ENCODE data around the gene SLX9. TPM values are rescaled to one million over a fixed set of nuclear protein-coding genes. Genes with fewer than 3 reads are reported as not detected.
A peak's percentile ranks its signal among the peaks of the same experiment; 100 is the strongest.
"Not testable (repeated sequence)": the region's sequence is repeated elsewhere in the genome, so short reads cannot be mapped to it uniquely, and the experiment has no call there.

The SLX9 gene
- total RNA-seq, 1 experiment from 2014 or later, result 35.0 TPM

DNA sequence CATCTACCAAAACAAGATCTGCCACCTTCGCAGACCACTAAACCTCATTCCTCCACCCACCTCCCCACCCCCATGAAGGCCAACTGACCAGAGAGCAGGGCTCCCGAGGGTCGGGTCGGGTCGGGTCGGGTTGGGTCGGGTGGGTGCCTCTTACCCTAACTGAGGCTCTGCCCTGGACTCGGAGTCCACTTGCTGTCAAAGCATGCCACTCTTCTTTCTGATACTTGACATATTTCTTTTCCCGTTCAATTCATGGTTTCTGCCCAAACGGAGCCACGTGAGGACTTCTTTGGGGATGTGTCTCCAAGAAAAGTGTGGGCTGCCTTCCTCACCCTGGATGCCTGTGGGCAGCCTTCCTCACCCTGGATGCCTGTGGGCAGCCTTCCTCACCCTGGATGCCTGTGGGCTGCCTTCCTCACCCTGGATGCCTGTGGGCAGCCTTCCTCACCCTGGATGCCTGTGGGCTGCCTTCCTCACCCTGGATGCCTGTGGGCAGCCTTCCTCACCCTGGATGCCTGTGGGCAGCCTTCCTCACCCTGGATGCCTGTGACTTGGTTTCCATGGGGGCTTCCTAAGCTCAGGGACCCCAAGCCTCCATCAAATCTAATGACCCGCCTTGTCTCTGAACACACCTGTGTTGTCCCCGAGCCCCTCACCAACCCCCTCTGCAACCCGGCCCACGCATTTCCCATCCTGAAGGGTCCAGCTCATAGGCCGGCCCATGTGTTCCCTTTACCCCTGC, 11.2 kb upstream of the SLX9 start:
- H3K27me3 ChIP-seq (ENCODE audit: control insufficient read depth, insufficient read depth, low read length), result peaks cover 81% of the 10 kb centered on the region
- not testable (repeated sequence) for H3K36me3 ChIP-seq (replicated peaks; ENCODE audit: control insufficient read depth, insufficient read depth, low read length); DNase-seq; H3K4me3 ChIP-seq (ENCODE audit: insufficient read depth, low read depth, low read length)

DNA sequence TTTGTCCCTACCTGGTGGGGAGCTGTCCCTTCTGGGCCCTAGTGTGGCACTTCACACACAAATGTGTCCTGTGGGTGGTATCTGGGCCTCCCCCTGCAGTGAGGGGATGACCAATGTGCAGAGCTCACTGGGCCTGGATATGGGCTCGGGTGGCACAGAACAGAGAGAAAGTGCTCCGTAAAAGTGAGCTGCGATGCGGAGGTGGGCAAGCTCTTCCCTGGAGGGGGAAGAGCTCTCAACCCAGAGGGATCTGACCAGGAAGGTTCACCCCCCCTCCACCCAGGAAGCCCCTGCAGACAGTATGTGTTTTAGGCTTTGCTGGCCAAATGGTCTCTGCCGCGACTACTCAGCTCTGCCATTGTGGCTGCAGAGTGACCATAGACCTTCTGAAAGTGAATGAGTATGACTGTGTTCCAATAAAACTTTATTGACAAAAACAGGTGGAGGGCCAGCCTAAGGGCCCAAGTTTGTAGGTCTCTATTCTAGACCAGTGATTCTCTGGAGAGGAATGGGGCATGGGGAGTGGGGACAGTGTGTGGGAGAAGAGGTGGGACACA, 10.5 kb upstream of the SLX9 start:
- Histone ChIP-seq H3K4me3 (ENCODE audit: insufficient read depth, low read depth, low read length) (no peak overlapping the region), H3K36me3 (replicated peaks; ENCODE audit: control insufficient read depth, insufficient read depth, low read length) (no peaks in the 10 kb centered on the region), H3K27me3 (ENCODE audit: control insufficient read depth, insufficient read depth, low read length) (peaks cover 81% of the 10 kb centered on the region)
- no peak for DNase-seq

DNA sequence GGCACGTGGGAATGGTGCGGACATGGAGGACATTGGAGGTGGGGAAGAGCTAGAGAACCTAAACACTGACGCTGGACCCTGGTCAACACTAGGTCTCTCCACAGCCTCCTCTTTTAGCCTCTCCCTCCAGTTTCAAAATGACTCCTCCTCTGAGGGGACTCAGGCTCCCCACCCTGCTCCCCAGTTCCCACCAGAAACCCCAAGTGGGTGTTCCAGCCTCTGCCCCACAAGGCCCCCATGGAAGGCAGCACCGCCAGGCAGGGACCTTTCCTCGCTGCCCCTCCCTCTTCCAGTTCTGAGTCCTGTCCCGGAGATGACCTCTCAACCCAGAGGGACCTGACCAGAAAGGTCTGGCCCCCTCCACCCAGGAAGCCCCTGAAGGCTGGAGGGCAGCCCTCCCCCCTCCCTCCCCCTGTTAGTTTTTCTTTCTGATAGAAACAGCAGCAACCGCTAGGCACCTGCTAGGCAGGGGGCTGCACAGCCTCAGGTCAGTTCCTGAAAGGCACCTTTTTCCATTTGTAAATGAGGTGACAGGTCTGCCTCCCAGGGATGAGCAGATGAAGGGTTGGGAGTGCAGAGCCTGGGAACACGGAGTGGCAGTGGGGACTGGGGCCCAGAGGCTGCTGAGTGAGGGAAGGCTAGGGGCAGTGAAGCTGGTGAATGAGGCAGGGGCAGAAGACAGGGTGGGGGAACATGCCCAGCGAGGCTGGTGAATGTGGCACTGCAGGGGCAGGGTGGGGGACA, 9.9 kb upstream of the SLX9 start:
- no peak for DNase-seq
- Histone ChIP-seq H3K4me3 (ENCODE audit: insufficient read depth, low read depth, low read length) (no peak overlapping the region), H3K27me3 (ENCODE audit: control insufficient read depth, insufficient read depth, low read length) (peaks cover 78% of the 10 kb centered on the region), H3K36me3 (replicated peaks; ENCODE audit: control insufficient read depth, insufficient read depth, low read length) (no peaks in the 10 kb centered on the region)

DNA sequence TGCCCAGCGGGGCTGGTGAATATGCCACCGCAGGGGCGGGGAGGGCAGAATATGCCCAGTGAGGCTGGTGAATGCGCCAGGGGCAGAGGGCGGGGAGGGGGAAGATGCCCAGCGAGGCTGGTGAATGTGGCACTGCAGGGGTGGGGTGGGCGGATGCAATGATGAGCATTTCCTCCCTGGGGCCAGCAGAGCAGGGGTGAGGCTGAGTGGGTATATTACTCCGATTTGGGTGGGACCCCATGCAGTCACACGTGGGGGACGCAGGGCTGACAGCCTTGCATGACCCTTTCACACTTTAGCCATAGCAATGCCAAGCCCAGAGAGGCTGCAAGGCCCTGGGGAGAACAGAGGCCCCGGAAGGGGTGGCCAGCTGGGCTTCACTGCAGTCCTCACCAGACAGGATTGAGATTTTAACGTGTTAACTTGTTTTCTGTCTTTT, 9.3 kb upstream of the SLX9 start:
- Histone ChIP-seq H3K4me3 (ENCODE audit: insufficient read depth, low read depth, low read length) (no peak overlapping the region), H3K36me3 (replicated peaks; ENCODE audit: control insufficient read depth, insufficient read depth, low read length) (no peaks in the 10 kb centered on the region), H3K27me3 (ENCODE audit: control insufficient read depth, insufficient read depth, low read length) (peaks cover 79% of the 10 kb centered on the region)
- peak; percentile 71 for DNase-seq

DNA sequence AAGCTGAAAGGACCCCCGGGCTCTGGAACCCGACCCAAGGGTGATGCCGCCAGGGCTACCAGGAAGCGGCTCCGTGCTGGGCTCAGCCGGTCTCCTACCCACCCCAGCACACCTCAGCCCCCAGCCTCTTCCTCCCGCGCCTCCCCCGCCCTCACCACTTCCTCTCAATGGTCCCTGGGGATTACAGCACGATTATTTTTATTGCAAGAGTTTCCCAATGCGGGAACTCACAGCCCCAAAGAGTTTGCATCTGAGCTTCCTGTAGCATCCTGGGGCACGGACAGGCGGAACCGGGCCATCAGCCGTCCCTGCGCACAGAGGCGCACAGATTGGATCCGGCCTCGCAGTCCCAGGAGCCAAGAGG, 8.7 kb upstream of the SLX9 start:
- H3K27me3 ChIP-seq (ENCODE audit: control insufficient read depth, insufficient read depth, low read length), result peaks cover 78% of the 10 kb centered on the region
- no peaks in the 10 kb centered on the region for H3K36me3 ChIP-seq (replicated peaks; ENCODE audit: control insufficient read depth, insufficient read depth, low read length)
- peak overlapping the region; percentile 24 for H3K4me3 ChIP-seq (ENCODE audit: insufficient read depth, low read depth, low read length)
- DNase-seq, result peak; percentile 79

DNA sequence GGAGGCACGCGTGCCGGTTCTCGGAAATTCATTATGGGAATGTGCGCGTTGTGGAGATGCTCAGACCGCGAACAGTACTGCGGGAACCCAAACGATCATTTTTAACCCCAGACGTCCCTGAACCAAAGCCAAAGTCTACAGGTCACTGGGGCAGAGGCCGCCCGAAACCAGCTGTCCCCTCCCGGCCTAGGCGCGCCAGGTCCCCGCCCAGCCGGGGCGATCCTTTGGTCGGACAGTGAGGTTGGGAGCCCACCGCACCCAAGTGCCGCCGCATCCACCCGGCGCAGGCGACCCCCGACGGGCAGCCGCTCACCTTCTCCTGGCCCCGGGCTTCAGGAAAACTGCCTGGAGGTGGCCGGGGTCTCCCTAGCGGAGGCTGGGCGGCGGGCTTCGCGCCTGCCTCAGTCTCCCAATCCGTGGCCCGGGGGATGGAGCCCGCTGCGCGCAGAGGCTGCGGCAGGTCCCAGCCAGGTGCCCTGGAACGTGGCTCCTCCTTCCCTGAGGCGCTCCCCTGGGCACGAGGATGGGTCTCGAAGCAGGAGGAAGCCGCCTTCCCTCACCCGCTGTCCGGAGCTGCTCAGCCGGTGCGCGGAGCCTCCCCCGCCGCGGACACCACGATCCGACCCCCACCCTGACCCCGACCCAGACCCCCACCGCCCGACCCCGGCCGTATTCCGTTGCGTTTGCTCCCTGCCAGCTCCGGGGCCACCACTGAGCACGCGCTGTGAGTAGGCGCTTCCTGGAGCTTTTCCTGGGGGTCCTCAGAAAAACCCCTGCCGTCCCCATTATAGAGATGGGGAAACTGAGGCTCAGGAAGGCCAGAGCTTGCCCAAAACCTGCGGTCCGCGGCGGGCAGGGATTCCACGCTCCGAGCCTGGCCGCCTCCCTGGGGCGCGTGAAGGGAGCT, 8.1 kb upstream of the SLX9 start:
- Histone ChIP-seq H3K27me3 (ENCODE audit: control insufficient read depth, insufficient read depth, low read length) (peaks cover 71% of the 10 kb centered on the region), H3K4me3 (ENCODE audit: insufficient read depth, low read depth, low read length) (peak overlapping the region; percentile 24), H3K36me3 (replicated peaks; ENCODE audit: control insufficient read depth, insufficient read depth, low read length) (no peaks in the 10 kb centered on the region)
- DNase-seq, result peak; percentile 85

DNA sequence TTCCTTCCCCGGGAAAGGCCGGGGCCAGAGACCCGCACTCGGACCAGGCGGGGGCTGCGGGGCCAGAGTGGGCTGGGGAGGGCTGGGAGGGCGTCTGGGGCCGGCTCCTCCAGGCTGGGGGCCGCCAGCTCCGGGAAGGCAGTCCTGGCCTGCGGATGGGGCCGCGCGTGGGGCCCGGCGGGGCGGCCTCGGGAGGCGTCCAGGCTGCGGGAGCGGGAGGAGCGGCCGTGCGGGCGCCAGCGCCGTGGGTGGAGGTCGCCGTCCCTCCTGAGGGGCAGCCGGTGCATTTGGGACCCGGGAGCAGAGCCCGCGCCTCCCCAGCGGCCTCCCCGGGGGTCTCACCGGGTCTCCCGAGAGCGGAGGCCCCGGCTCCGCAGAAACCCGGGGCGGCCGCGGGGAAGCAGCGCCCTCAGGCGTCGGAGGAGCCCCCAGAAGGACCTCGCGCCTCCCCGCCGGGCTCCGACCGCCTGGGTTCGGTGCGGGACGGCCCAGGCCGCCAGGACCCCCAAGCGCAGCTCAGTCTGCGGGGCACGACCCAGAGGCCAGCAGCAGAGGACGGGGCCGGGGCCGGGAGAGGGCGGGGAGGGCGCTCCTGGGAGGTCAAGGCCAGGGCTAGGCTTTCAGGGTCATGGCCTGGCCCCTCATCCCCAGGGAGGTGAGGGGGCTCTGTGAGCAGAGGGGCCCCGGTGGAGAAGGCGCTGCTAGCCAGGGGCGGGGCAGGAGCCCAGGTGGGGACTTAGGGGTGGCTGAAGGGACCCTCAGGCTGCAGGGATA, 7.2 kb upstream of the SLX9 start:
- H3K36me3 ChIP-seq (replicated peaks; ENCODE audit: control insufficient read depth, insufficient read depth, low read length), result no peaks in the 10 kb centered on the region
- peak overlapping the region; percentile 24 for H3K4me3 ChIP-seq (ENCODE audit: insufficient read depth, low read depth, low read length)
- peaks cover 66% of the 10 kb centered on the region for H3K27me3 ChIP-seq (ENCODE audit: control insufficient read depth, insufficient read depth, low read length)
- peak; percentile 88 for DNase-seq

DNA sequence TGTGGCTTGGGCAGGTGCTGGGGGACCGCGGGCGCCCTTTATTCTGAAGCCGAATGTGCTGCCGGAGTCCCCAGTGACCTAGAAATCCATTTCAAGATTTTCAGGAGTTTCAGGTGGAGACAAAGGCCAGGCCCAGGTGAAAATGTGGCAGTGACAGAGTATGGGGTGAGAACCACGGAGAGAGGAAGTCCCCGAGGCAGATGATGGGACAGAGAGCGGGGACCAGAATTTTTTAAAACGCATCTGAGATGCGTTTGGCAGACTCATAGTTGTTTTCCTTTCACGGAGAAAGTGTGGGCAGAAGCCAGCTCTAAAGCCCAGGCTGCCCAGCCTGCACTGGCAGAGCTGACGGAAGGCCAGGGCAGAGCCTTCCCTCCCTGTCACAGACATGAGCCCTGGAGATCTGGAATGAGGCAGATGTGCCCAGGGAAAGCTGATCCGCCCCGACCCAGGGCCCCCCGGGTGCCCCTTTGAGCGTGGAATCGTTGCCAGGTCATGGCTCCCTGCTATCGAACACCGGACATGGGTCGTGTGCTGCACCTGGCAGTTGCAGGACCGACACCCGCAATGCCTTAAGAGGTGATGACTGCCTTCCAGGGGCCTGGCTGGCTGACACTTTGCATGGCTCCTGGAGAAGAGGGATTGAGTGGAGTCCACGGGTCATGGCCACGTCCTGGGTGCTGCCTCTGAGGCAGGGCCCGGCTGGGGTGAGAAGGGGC, 6.5 kb upstream of the SLX9 start:
- peak; percentile 49 for DNase-seq

DNA sequence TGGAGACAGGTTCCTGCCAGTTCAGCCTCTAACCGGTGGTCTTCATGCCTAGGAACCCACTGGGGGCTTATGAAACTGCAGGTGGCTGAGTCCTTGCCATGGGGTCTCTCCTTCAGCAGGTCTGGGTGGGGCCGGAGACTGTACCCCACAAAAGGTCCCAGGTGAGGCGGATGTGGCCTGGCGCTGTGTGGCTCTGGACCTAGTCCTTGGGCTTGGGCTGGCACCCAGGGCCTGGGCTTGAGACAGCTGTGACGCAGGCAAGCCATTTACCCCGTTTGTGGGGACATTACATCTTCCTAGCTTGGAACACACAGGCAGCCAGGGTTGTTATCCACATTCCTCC, 5.9 kb upstream of the SLX9 start:
- H3K36me3 ChIP-seq (replicated peaks; ENCODE audit: control insufficient read depth, insufficient read depth, low read length), result no peaks in the 10 kb centered on the region
- peaks cover 53% of the 10 kb centered on the region for H3K27me3 ChIP-seq (ENCODE audit: control insufficient read depth, insufficient read depth, low read length)
- DNase-seq, result no peak
- H3K4me3 ChIP-seq (ENCODE audit: insufficient read depth, low read depth, low read length), result no peak overlapping the region

More for the DNA sequence above, 6.5 kb upstream of the SLX9 start:
- H3K36me3 ChIP-seq (replicated peaks; ENCODE audit: control insufficient read depth, insufficient read depth, low read length), result no peaks in the 10 kb centered on the region
- peaks cover 58% of the 10 kb centered on the region for H3K27me3 ChIP-seq (ENCODE audit: control insufficient read depth, insufficient read depth, low read length)
- no peak overlapping the region for H3K4me3 ChIP-seq (ENCODE audit: insufficient read depth, low read depth, low read length)

DNA sequence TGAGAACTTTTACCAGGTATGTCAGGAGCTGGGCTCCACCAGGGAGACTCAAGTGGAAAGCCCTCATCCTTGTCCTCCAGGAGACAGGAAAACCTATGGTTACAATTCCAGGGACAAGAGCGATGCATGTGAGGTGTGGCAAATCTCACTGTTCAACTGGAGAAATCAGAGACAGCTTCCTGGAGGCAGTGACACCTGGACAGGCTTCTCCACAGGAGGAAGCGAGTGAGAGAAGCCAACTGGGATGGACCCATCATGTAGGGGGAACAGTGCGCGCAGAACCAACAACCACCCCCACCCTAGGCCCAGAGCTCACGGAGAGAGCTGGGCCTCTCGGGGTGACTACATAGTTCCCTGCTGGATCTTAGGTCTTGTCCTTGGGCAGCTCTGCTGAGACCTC, 5.6 kb upstream of the SLX9 start:
- no peak for DNase-seq
- H3K36me3 ChIP-seq (replicated peaks; ENCODE audit: control insufficient read depth, insufficient read depth, low read length), result no peaks in the 10 kb centered on the region
- peaks cover 50% of the 10 kb centered on the region for H3K27me3 ChIP-seq (ENCODE audit: control insufficient read depth, insufficient read depth, low read length)
- no peak overlapping the region for H3K4me3 ChIP-seq (ENCODE audit: insufficient read depth, low read depth, low read length)

DNA sequence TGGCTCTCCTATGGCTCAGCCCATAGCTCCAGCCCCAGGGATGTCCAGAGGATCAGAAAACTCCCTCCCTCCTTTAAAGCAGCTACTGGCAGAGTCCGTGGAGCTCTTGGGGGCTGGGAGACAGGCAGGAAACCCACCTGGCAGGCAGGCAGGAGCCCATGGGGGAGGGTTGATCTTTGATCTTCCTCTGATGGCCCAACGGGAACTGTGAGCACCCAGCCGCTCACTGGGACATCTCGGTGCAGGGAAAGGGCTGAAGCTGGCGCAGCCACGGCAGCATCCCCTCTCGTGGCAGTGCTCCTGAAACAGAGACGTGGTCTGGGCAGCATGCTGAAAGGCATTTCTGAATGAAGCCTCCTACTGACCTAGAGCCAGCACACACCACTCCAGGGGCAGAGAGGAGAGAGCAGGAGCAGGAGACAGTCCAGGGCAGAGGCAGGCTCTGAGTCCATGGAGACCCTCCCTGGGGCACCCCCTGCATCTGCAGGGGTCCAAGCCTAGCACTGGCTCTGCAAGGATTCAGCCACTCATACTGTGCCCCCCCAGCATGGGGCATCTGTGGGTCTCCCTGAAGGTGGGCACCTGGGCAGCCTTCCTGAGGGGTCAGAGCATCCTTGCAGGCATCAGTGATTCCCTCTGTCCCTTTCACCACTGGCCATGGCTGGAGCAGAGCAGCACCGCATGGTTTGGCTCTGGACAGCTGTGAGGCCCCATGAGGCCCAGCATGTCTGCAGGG, 4.9 kb upstream of the SLX9 start:
- H3K4me3 ChIP-seq (ENCODE audit: insufficient read depth, low read depth, low read length), result no peak overlapping the region
- peaks cover 43% of the 10 kb centered on the region for H3K27me3 ChIP-seq (ENCODE audit: control insufficient read depth, insufficient read depth, low read length)

DNA sequence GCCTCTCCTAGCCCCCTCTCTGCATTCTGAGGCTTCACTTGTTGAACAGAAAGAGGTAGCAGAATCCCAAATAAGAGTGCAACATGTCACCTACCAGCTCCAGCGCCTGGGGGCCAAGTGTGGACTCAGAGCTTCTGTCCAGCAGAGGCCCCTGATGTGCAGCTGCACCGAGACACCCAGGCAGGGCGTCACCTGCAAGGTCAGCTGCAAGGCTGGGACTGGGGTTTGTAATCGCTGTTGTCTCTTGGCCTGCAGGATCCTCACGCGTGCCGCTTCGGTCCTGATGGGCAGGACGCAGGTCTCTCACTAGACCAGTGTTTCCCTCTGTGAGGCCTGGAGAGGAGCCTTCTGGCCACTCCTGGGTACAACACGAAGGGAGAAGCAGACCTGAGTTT, 4.3 kb upstream of the SLX9 start:
- DNase-seq, result no peak
- peaks cover 37% of the 10 kb centered on the region for H3K27me3 ChIP-seq (ENCODE audit: control insufficient read depth, insufficient read depth, low read length)
- no peaks in the 10 kb centered on the region for H3K36me3 ChIP-seq (replicated peaks; ENCODE audit: control insufficient read depth, insufficient read depth, low read length)
- H3K4me3 ChIP-seq (ENCODE audit: insufficient read depth, low read depth, low read length), result no peak overlapping the region

More for the DNA sequence above, 4.9 kb upstream of the SLX9 start:
- no peaks in the 10 kb centered on the region for H3K36me3 ChIP-seq (replicated peaks; ENCODE audit: control insufficient read depth, insufficient read depth, low read length)
- no peak for DNase-seq

Measured in H7 (cell line).